Activated naive CD4-positive, alpha-beta T cell treated with anti-CD3 and anti-CD28 coated beads, Interleukin-2, amount 50 U/mL, for 16 hours (primary cell): Measurements from ENCODE around the gene OR52D1.

Experiments used
- DNase-seq: peaks from one replicate; pipeline ENCODE4 v3.0.0-alpha.2; 2020

Gene OR52D1

DNA sequence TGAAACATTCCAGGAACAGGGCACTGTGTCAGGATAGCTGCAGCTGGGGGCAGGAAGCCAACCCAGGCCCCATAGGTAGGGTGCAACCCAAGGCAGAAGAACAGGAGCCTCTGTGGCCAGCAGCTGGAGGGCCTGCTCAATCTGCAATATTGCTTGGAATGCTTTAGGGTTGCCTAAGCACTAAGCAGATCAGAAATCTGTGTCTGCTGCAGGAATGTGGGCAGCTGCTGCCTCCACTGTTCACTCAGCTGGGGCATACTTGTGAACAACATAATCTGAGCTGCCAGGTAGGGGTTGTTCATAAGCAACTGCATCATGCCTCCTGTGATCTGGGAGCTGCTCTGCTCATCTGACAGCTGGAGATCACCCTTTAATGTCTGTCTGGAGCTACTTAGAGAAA lies 26.4 kb downstream of the OR52D1 start:
- DNase-seq, result no peak

DNA sequence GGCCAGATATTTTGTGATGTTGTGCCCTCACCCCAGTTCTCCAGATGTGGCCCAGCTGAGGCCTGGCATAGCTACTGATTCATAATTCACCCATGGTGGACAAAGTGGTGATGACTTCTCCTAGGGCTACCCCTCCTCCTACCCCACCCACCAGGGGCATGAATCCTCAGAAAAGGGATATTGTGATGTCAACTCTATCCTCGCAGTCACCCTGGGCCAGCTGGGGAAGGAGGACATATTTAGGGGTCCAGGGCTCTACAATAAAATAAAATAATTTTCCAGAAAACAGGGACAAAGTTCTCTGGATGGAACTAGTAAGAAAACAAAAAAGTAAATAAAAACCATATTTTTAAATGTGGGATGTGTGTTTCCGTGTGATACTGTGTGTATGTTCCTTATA lies 28.1 kb downstream of the OR52D1 start, which contains the start of gene UBQLNL:
UBQLNL (minus strand) TSS at position 101 of the 400 bp plus-strand sequence. CDS start 258 bp downstream, outside the sequence.
- DNase-seq, result no peak

DNA sequence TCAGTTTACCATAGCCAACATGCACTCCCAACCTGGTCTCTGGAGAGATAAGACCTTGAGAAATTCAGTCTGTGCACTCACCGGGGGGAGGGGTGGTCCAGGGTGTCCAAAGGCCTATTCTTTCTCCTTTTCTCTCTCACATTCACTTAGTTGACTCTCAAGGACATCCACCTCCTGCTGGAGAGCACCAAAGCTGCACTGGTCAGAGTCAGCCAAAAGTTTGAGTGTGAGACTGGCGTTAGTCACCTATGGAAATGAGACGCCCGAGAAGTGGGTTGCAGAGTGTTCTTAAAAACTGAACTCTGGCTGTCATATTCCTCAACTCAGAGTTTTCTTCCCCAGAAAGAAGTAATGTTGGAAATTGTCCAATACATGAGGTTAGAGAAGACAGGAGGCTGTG lies 33.1 kb downstream of the OR52D1 start:
- DNase-seq, result no peak

DNA sequence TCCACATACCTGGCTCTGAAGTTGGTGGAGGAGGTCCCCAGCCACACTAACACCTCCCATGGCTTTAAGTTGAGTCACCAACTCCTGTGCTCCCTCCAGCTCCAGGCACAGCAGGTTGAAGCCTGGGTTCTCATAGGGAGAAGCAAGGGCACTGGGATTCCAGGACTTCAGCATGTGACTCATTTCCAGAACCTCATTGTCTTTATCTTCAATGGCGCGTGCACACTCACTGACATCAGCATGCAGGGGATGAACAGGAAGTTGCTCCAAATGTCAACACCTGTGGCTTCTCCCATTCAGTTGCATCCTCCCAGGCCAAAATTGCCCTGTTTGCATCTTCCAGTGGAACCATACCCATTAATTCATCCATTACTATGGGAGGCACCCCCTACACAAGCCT lies 33.8 kb downstream of the OR52D1 start:
- no peak for DNase-seq

DNA sequence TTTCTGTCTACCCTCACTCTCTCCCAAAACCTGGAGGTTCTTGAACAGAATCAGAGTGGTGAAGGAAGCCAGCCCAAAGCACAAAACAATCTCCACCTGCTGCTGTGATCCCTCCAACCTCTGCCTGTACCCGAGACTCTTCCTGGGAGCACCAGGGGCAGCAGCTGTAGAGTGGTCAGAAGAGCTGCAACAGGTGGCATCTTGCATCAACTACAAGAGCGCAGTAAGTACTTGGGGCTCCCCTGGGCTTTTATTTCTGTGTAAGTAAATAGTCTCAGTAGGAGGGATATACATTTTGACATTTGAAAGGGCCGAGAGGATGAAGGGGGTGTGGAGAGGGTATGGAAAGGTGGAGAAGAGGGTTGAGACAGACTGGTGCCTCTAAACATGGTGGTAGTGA lies 36.3 kb downstream of the OR52D1 start:
- no peak for DNase-seq

DNA sequence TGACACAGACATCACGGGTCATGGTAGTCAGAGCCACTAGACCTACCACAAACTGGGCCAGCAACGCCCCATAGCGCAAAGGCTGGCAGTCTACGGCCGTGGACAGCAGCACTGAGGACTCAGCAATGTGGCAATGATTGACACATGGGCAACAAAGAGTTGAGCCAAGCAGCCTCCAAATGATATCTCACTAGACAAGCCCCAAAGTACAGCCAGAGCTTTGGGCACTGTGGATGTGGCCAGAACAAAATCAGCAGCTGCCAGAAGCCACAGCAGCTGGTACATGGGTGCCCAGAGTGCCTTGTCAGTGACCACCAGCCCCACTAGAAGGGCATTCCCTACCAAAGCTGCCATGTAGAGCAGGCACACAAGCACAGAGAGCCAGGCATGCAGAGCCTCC lies 39.2 kb downstream of the OR52D1 start:
- DNase-seq, result no peak

DNA sequence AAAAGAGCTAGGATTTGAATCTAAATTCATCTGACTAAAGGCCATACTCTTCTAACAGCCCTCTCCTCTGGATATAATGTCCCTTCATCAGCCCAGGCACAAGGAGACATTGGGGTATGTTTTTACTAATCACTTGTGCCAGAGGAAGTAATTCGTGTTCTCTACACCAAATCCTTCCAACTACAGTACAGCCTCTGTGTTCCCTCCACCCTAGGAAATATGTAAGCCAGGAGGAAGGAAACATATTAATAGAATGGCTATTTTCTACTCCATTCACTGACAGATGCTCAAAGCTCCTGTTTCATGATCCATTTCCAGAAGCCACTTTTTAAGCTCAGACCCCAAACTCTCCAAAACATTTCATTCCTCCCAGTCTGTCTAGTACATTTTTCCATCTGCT lies 40.0 kb downstream of the OR52D1 start:
- no peak for DNase-seq

DNA sequence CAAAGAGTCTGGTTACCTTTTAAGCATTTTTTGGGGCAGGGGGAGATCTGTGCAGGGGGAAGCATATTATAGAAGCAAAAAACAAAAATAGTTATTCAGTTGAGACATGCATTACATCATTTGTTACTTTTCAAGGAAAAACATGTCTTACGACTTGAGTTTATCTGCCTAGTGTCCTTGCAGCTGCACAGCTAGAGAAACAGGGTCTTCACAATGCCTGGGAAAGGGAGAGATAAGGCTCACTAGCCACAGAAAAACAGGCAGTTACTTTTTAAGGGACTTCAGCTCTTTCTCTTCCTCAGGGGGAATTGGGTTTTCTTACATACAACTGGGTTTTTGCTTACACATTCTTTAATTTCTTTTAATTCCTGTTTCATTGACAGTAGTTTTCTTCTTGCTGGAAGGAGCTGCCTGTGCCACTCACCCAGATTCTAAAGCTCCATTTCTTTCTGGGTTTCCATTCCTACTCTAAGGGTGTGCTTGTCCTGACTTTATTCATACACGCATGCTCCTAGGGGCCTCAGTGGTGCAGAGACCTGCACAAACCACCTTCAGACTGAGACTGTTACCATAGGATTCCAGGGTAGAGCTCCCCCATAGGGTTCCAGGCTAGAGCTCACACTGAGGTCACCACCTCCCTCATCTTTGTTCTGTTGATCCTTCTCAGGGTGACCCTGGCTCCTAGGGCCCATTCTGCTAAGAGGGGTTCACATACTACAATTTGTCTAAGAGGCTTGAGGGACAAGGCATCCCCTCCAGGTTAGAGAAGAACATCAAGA lies 42.8 kb downstream of the OR52D1 start:
- no peak for DNase-seq

DNA sequence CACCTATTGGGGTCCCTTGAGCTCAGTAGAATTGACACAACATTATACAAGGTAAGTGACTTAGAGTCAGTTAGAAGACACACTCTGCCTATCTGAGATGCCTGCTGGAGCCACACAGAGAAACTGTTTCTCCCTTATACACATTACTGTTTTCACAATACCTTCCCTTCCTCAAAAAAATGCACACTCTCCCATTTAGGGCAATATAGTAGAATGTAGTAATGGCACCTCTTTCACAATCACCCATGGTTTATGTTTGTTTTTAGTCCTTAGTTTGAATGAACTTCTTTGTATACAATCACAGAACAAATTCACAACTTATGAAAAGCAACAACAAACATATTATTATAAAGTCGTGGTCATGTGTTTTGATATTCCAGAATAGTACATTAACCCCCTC lies 45.6 kb downstream of the OR52D1 start:
- DNase-seq, result no peak

DNA sequence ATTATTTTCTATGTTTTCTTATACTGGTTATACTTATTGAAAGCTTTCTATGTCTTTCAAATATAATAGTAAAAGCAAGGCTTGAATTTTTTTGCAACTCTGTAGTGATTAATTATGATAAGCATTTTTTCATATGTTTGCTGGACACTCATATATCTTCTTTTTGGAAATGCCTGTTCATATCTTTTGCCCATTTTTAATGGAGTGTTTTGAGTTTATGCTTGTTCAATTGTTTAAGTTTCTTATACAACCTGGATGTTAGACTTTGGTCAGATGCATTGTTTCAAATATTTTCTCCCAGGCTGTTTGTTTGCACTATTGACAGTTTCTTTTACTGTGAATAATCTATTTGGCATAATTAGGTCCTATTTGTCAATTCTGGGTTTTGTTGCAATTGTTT lies 48.0 kb downstream of the OR52D1 start:
- DNase-seq, result no peak
